HCT116 (cell line): ENCODE measurements around the gene FRMD4A.

Experiments
- CBX3 ChIP-seq: IDR thresholded peaks from 2 replicates; pipeline ENCODE4 v1.6.1; 2012; ENCODE audit warnings: low read depth
- CTCF ChIP-seq, 3 experiments: fragments of 200-600 bp in 1 of 3; sonication (generic) in 1 of 3; IDR thresholded peaks in 2 of 3; conservative IDR thresholded peaks in 1 of 3; 2 replicates each; pipeline ENCODE4 v1.5.1; 2012 to 2017; ENCODE audit warnings: low read depth in 2 of 3, low read length in 2 of 3, antibody characterized with exemption in 1 of 3, borderline replicate concordance in 1 of 3, control low read depth in 1 of 3, mild to moderate bottlenecking in 1 of 3, mixed read lengths in 1 of 3, mixed run types in 1 of 3, moderate library complexity in 1 of 3; ENCODE audit not compliant: insufficient read depth in 1 of 3
- EGR1 ChIP-seq: IDR thresholded peaks from 2 replicates; pipeline ENCODE4 v1.6.1; 2012; ENCODE audit warnings: low read depth
- ELF1 ChIP-seq: IDR thresholded peaks from 2 replicates; pipeline ENCODE4 v1.6.1; 2012; ENCODE audit warnings: low read depth, borderline replicate concordance
- EZH2phosphoT487 ChIP-seq: fragments of 200-600 bp; IDR thresholded peaks from 2 replicates; pipeline ENCODE4 v1.6.1; 2018; ENCODE audit warnings: antibody characterized with exemption, borderline replicate concordance
- POLR2A ChIP-seq: IDR thresholded peaks from 2 replicates; pipeline ENCODE4 v1.7.0; 2011; ENCODE audit warnings: borderline replicate concordance; ENCODE audit not compliant: insufficient read depth, insufficient read length; ENCODE audit errors: extremely low read depth
- POLR2AphosphoS5 ChIP-seq: IDR thresholded peaks from 2 replicates; pipeline ENCODE4 v1.6.1; 2011; ENCODE audit warnings: mild to moderate bottlenecking, low read depth, low read length, moderate library complexity
- RAD21 ChIP-seq: IDR thresholded peaks from 2 replicates; pipeline ENCODE4 v1.6.1; 2012; ENCODE audit warnings: low read depth, mild to moderate bottlenecking
- REST ChIP-seq: IDR thresholded peaks from 2 replicates; pipeline ENCODE4 v1.6.1; 2012; ENCODE audit warnings: low read depth
- TCF7L2 ChIP-seq: IDR thresholded peaks from 2 replicates; pipeline ENCODE4 v1.7.0; 2011; ENCODE audit warnings: borderline replicate concordance, inconsistent platforms; ENCODE audit not compliant: insufficient read depth, insufficient read length; ENCODE audit errors: extremely low read depth
- YY1 ChIP-seq: IDR thresholded peaks from 2 replicates; pipeline ENCODE4 v1.6.1; 2011; ENCODE audit warnings: low read length, low read depth, moderate library complexity, mild to moderate bottlenecking; ENCODE audit not compliant: insufficient replicate concordance; ENCODE audit errors: extremely low read depth
- ZBTB33 ChIP-seq: IDR thresholded peaks from 2 replicates; pipeline ENCODE4 v1.6.1; 2011; ENCODE audit warnings: mild to moderate bottlenecking, low read length, moderate library complexity; ENCODE audit not compliant: insufficient replicate concordance; ENCODE audit errors: extremely low read depth
- ZNF274 ChIP-seq: fragments of 200-500 bp; sonication (Bioruptor generic); IDR thresholded peaks from 2 replicates; pipeline ENCODE4 v1.6.1; 2014; ENCODE audit warnings: mild to moderate bottlenecking, low read depth, low read length, inconsistent platforms
- TF ChIP-seq, protein P1 (sequence below): IDR thresholded peaks from 2 replicates; pipeline ENCODE4 v1.6.1; 2012

GRCh38 chr10:13624630-13625029 is 706.1 kb downstream of the FRMD4A start:
- TF ChIP-seq ELF1, result no peak
- TF ChIP-seq CTCF (IDR thresholded peaks at IDR 0.05 in 2 of 3, conservative IDR thresholded peaks at IDR 0.05 in 1 of 3; ENCODE audit: borderline replicate concordance in 1 of 3, insufficient read depth in 1 of 3, low read depth in 2 of 3, low read length in 2 of 3), result no peak
- TF ChIP-seq POLR2AphosphoS5, result no peak
- TF ChIP-seq POLR2A, result no peak
- TF ChIP-seq RAD21, result no peak
- TF ChIP-seq TCF7L2, result no peak
- TF ChIP-seq YY1, result no peak
- TF ChIP-seq CBX3, result no peak
- no peak for TF ChIP-seq EGR1
- TF ChIP-seq, protein P1, sequence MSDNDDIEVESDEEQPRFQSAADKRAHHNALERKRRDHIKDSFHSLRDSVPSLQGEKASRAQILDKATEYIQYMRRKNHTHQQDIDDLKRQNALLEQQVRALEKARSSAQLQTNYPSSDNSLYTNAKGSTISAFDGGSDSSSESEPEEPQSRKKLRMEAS, result no peak
- TF ChIP-seq REST, result no peak
- TF ChIP-seq ZNF274, result no peak
- TF ChIP-seq ZBTB33, result no peak
- TF ChIP-seq EZH2phosphoT487, result no peak
